Kidney tubule cell (primary cell): ENCODE results near the gene CSTA.

Experiments used
- DNase-seq: peaks from one replicate; pipeline ENCODE4 v3.0.0-alpha.2; 2018; ENCODE audit warnings: low spot score

The CSTA gene

DNA sequence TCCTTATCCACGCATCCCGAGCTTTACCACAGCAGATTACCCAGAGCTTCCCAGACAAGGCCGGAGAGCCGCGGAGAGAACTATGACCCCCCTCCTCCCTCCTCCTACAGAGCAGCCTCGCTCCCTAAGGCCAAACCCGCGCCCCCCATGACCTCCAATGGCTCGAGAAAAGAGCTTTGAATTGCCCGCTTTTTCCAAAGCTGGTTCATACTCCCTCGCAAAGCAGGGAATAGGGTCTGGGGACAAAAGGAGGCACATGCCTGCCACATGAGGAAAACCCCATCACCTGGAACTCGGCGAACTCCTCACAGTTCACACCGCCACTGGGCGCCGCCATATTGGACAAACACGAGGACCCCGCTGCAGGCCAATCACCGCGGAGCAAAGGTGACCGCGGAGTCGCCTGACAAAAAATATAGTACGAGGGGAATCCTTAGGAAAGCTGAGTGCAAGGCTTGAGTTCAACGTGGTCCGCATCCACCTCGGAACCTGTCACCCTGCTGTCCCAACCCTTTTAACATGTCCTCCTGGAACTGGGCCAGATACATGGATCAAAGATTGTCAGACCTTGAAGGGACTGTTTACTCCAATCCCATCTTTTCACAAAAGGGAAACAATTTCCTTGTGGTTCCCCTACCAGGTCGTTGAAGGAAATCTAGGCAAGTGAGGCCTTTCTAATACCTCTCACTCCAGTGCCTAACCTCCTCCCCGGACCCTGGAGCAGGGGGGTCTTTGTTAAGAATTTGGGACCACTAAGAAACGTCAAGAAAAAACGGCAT, 58.0 kb downstream of the CSTA start, which contains the start of gene MIX23:
MIX23 (minus strand) TSS at position 344 of the 779 bp plus-strand sequence; CDS start at position 337, 7 bp downstream.
- peak; percentile 91 for DNase-seq

DNA sequence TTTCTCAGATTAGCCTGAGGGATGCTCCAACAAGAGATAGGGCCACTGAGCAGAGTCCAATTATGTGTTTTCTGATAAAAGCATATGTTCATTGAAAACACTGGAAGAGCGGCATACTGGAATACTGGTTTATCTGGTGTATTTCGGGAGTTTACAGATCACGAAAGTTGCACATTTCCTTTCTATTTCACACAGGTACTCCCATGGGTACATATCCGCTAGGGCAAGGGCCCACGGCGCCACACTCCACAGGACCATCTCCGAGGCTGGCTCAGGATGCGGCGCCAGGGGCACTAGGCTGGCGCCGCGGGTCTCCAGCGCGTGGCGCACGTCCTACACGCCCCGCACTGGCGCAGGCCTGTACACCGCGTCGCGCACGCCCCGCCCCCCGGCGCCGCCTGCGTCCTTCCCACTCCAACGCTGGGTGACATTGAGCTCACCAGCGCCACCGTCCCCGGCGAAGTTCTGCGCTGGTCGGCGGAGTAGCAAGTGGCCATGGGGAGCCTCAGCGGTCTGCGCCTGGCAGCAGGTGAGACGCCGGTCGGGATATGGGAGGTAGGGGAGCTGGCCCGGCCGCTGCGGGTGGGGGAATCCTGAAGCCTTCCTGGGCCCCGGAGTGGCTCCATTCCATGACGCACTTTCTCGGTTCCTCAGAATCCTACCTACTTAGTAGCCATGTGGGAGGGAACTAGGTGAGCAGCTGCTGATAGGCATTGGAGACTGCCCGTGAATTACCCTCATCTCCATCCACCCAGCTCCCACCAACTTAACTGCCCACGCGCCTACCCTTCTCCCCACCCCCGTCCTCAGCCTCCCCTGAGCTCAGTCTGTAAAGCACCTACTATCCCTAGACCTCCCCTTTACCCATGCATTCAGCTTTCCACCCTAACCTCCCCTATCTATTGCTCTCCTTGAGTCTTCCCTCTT, 59.0 kb downstream of the CSTA start, which contains the start of gene FAM162A:
FAM162A (plus strand) TSS at position 412 of the 927 bp plus-strand sequence; CDS start at position 496, 84 bp downstream.
- DNase-seq: peak; percentile 96

DNA sequence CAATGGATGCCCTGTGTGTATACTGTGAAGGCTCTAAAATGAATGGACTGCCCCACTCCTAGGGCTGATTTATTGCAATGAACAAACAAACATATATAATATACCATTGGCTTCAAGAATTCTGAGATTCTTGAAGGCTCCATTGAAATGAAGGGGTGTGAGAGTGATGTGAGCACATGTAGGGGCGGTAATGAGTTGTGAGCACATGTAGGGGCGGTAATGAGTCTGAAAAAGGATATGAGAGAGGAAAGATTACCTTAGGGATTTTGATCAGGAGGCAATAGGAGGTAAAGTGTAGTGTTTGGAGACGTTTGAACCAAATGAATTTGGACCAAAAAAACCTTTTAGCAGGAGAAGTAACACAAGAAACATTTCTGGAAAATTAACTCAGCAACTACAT, 62.7 kb downstream of the CSTA start:
- no peak for DNase-seq

GRCh38 chr3:122389197-122389596, 64.1 kb downstream of the CSTA start:
- no peak for DNase-seq

GRCh38 chr3:122389892-122390291, 64.8 kb downstream of the CSTA start:
- no peak for DNase-seq

DNA sequence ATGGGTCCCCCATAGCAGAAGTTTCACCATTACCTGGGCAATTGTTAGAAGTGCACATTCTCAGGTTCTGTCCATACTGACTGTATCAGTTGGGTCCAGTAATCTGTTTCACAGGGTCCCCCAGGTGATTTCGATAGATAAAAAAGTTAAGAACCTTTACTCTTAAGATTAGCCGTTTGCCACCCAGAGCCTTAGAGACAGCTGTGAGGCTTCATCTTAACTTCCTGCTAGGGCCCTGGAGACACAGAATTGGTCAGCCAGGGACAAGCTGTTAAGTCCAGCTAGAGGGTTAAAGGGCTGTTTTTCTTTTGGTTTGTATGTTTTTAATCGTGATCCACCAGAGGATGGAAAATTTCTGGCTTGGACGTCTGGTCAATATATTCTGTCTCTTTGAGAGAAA, 65.6 kb downstream of the CSTA start:
- no peak for DNase-seq
